Measurements from ENCODE around the gene TUBG2. TPM values are rescaled to one million over a fixed set of nuclear protein-coding genes. Genes with fewer than 3 reads are reported as not detected.

TUBG2 gene
- total RNA-seq, 3 donors from 2014 or later: 1.8 to 24.9 (median 6.1) TPM

DNA sequence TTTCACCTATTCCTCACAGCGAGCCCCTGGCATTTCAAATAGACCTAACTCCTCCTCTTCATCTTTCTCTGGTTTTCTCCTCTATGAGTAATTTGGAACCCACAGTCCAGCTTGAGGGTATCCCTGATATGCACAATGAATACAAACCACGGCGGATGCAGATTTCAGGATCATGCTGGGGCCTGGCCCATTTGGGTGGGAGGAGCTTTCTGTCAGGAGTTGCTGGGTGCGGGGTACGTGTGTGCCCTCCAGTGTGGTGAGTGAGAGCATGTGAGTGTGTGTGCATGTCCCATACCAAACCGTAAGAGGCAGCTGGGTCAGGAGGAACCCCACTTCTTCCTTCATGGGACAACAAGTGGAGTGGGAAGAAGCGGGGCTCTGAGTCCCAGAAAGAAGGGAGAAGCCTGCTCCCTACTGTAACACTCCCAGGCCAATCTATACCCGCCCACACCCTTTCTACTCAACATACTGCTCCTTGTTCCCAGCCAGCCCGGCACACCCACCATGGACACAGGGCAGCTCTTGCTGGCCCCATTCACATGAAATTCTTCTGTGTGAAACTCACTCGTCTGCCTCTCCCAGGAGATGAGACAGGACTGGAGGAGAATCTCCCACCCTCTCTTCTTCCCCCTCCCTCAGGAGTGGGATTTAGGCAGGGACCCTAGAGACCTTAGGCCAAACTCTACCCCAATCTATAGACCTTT, 41.7 kb downstream of the TUBG2 start:
- Histone ChIP-seq H3K4me3 (no peak overlapping the region), H3K4me1 (ENCODE audit: low read depth) (no peaks in the 10 kb centered on the region), H3K36me3 (ENCODE audit: low read depth) (no peaks in the 10 kb centered on the region), H3K9me3 (no peaks in the 10 kb centered on the region)
- intact Hi-C loops (cut with DNase I, micrococcal nuclease): no loop called here
- ATAC-seq: no peak
- TF ChIP-seq, protein P1, sequence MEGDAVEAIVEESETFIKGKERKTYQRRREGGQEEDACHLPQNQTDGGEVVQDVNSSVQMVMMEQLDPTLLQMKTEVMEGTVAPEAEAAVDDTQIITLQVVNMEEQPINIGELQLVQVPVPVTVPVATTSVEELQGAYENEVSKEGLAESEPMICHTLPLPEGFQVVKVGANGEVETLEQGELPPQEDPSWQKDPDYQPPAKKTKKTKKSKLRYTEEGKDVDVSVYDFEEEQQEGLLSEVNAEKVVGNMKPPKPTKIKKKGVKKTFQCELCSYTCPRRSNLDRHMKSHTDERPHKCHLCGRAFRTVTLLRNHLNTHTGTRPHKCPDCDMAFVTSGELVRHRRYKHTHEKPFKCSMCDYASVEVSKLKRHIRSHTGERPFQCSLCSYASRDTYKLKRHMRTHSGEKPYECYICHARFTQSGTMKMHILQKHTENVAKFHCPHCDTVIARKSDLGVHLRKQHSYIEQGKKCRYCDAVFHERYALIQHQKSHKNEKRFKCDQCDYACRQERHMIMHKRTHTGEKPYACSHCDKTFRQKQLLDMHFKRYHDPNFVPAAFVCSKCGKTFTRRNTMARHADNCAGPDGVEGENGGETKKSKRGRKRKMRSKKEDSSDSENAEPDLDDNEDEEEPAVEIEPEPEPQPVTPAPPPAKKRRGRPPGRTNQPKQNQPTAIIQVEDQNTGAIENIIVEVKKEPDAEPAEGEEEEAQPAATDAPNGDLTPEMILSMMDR (IDR thresholded peaks at IDR 0.05): no peak
- DNase-seq: no peak

DNA sequence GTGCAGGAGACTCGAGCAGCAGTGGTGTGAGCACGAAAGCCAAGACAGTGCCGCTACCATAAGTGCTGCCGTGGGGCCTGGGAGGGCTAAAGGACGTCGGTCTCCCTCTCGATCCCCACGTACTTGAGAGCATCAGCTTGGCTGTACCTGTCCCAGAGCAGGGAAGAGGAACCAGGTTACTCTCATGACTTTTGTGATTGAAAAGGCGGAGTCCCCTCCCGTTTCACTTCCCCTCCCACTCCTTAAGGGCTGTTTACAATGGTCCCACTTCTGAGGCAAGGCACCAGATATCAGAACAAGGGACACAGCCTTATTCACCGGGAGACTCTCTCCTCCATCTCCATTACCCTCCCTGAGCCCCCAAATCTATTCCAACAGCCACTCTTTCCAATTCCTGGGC, 43.4 kb downstream of the TUBG2 start:
- intact Hi-C loops (cut with DNase I, micrococcal nuclease): no loop called here
- DNase-seq (no peak), ATAC-seq (no peak)
- Histone ChIP-seq H3K4me3 (no peak overlapping the region), H3K4me1 (ENCODE audit: low read depth) (no peaks in the 10 kb centered on the region), H3K9me3 (no peaks in the 10 kb centered on the region), H3K36me3 (ENCODE audit: low read depth) (peaks cover 3% of the 10 kb centered on the region)
- TF ChIP-seq, protein P1 (IDR thresholded peaks at IDR 0.05): no peak

- ATAC-seq: no peak
- intact Hi-C loops (cut with DNase I, micrococcal nuclease): no loop called here
- no peaks in the 10 kb centered on the region for H3K4me1 ChIP-seq (ENCODE audit: low read depth)
- H3K36me3 ChIP-seq (ENCODE audit: low read depth): peaks cover 3% of the 10 kb centered on the region
- no peak for DNase-seq
- no peak overlapping the region for H3K4me3 ChIP-seq
- TF ChIP-seq, protein P1 (IDR thresholded peaks at IDR 0.05): no peak
- H3K9me3 ChIP-seq: no peaks in the 10 kb centered on the region
These were observed 45.4 kb downstream of the TUBG2 start for GRCh38 chr17:42704490-42704836.

GRCh38 chr17:42704837-42705494, 45.9 kb downstream of the TUBG2 start:
- no peaks in the 10 kb centered on the region for H3K9me3 ChIP-seq
- DNase-seq: no peak
- H3K36me3 ChIP-seq (ENCODE audit: low read depth): peaks cover 3% of the 10 kb centered on the region
- no peak overlapping the region for H3K4me3 ChIP-seq
- TF ChIP-seq, protein P1 (IDR thresholded peaks at IDR 0.05): no peak
- H3K4me1 ChIP-seq (ENCODE audit: low read depth): no peaks in the 10 kb centered on the region
- intact Hi-C loops (cut with DNase I, micrococcal nuclease): no loop called here
- ATAC-seq: no peak

DNA sequence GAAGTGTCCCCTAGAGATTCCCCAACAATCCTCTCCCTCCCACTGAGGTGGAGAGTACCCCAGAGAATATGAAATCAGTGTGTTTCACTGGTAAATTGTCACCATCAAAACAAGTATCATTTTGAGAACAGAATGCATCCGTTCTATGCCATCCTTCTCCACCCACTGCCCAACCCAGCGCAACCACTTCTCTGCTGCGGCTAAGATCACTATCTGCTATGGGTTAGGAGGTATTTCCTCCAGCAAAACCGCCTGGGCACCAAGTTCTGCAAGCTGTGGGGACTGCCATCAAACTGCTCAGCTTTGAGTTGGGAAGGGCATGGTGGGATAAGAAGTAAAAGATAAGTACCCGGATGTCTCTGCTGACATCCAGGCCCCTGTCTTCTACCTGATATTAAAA, 47.6 kb downstream of the TUBG2 start:
- ATAC-seq: no peak
- no peak for DNase-seq

More for the DNA sequence above, 47.6 kb downstream of the TUBG2 start:
- Histone ChIP-seq H3K36me3 (ENCODE audit: low read depth) (peaks cover 3% of the 10 kb centered on the region), H3K4me1 (ENCODE audit: low read depth) (no peaks in the 10 kb centered on the region), H3K9me3 (no peaks in the 10 kb centered on the region), H3K4me3 (no peak overlapping the region)
- intact Hi-C loops (cut with DNase I, micrococcal nuclease): no loop called here
- TF ChIP-seq, protein P1 (IDR thresholded peaks at IDR 0.05): no peak

Data from mucosa of descending colon (tissue), 3 donors.